HG03354 (cell line): ENCODE measurements around the gene TBCA.
A peak's percentile ranks its signal among the peaks of the same experiment; 100 is the strongest.

Experiments
- ATAC-seq: cut with Tn5 transposase; IDR thresholded peaks from one replicate; pipeline ENCODE4 v1.9.1; 2021; ENCODE audit warnings: mild to moderate bottlenecking; ENCODE audit not compliant: unreplicated experiment, poor library complexity, severe bottlenecking

The TBCA gene

GRCh38 chr5:77775790-77776553 is at the start of gene TBCA:
Gene TBCA (minus strand): TSS chr5:77776339. CDS start chr5:77776257, 82 bp downstream.
- peak; percentile 88 for ATAC-seq

- ATAC-seq, result no peak
These were observed 48.8 kb upstream of the TBCA start for GRCh38 chr5:77824981-77825380.

GRCh38 chr5:77816686-77817085 is 40.5 kb upstream of the TBCA start:
- no peak for ATAC-seq

- no peak for ATAC-seq
These were observed 36.9 kb upstream of the TBCA start for GRCh38 chr5:77812926-77813589.

GRCh38 chr5:77806213-77806843 is 30.2 kb upstream of the TBCA start:
- no peak for ATAC-seq

GRCh38 chr5:77798456-77798855 is 22.3 kb upstream of the TBCA start:
- no peak for ATAC-seq

- no peak for ATAC-seq
These were observed 21.0 kb upstream of the TBCA start for GRCh38 chr5:77797136-77797535.

GRCh38 chr5:77795846-77796245 is 19.7 kb upstream of the TBCA start:
- ATAC-seq, result no peak

- no peak for ATAC-seq
These were observed 19.1 kb upstream of the TBCA start for GRCh38 chr5:77795268-77795667.

- ATAC-seq, result no peak
These were observed 15.8 kb upstream of the TBCA start for GRCh38 chr5:77791926-77792325.

- ATAC-seq, result no peak
These were observed 15.2 kb upstream of the TBCA start for GRCh38 chr5:77791356-77791755.

GRCh38 chr5:77785229-77785628 is 9.1 kb upstream of the TBCA start:
- ATAC-seq, result no peak

GRCh38 chr5:77784735-77785134 is 8.6 kb upstream of the TBCA start:
- no peak for ATAC-seq

GRCh38 chr5:77781076-77781475 is 4.9 kb upstream of the TBCA start:
- ATAC-seq, result no peak

GRCh38 chr5:77778881-77779438 is 2.8 kb upstream of the TBCA start:
- no peak for ATAC-seq

GRCh38 chr5:77778398-77778797 is 2.3 kb upstream of the TBCA start:
- ATAC-seq, result no peak

- ATAC-seq, result no peak
These were observed 1.8 kb upstream of the TBCA start for GRCh38 chr5:77777911-77778310.

GRCh38 chr5:77777281-77777892 is 1.2 kb upstream of the TBCA start:
- ATAC-seq, result no peak

GRCh38 chr5:77776554-77777206 is 541 bp upstream of the TBCA start:
- ATAC-seq, result no peak
